ENCODE results near the gene KIF1C. TPM values are rescaled to one million over a fixed set of nuclear protein-coding genes. Genes with fewer than 3 reads are reported as not detected.

KIF1C gene
- total and polyA plus RNA-seq, 8 donors, result 48.9 to 239 (median 68.5) TPM

DNA sequence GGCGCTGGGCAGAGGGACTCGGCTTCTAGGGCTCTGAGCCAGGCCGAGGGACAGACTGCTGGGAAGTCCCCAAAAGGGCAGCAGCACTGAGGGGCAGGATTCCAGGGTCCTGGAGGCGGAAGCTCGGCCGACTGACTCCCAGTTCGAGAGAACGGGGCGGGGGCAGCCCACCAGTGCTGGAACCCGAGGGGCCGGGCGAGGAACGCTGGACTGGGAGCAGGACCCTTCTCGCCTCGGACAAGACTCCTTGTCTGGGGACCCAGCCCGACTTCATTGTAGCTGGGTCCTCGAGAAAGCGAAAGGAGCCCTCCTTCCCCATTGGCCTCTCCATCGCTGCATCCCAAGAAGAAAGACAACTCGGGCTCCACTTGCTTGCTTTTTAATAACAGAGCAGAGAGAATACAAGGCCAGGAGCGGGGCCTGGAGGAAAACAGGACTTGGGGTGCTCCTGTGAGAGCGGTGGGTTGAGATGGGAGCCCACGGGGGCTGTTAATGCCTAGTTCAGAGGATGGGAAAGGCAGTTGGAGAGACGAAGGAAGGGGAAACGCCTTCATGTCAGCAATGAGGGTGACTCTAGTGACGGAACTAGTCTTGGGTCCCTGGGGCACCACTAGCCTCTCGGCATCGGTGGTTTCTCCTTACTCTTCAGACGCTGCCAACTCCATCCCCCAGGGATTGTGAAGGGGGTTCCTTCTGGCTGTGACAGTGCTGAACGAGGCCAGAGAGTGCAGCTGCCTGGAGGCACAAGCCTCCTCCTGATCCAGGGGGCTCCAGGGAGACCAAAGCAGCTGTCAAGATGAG lies 9.8 kb upstream of the KIF1C start:
- Histone ChIP-seq H3K27ac (peak overlapping the region; percentile 94), H3K36me3 (peaks cover 0 to 17% of the 10 kb centered on the region in 2 donors), H3K27me3 (no peaks in the 10 kb centered on the region), H3K4me3 (peak overlapping the region; percentile 94 to 98), H3K4me1 (peaks cover 17 to 34% of the 10 kb centered on the region in 2 donors), H3K9me3 (no peaks in the 10 kb centered on the region)
- DNase-seq (no peak), ATAC-seq (peak; percentile 4)
- intact Hi-C loops (cut with DNase I), result loop anchor here in 1 of 2 donors (10.0 kb wide), 1 partner anchor 77 kb away; no protein-coding TSS in a partner anchor
- TF ChIP-seq, protein P1, sequence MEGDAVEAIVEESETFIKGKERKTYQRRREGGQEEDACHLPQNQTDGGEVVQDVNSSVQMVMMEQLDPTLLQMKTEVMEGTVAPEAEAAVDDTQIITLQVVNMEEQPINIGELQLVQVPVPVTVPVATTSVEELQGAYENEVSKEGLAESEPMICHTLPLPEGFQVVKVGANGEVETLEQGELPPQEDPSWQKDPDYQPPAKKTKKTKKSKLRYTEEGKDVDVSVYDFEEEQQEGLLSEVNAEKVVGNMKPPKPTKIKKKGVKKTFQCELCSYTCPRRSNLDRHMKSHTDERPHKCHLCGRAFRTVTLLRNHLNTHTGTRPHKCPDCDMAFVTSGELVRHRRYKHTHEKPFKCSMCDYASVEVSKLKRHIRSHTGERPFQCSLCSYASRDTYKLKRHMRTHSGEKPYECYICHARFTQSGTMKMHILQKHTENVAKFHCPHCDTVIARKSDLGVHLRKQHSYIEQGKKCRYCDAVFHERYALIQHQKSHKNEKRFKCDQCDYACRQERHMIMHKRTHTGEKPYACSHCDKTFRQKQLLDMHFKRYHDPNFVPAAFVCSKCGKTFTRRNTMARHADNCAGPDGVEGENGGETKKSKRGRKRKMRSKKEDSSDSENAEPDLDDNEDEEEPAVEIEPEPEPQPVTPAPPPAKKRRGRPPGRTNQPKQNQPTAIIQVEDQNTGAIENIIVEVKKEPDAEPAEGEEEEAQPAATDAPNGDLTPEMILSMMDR (IDR thresholded peaks at IDR 0.05), result no peak

DNA sequence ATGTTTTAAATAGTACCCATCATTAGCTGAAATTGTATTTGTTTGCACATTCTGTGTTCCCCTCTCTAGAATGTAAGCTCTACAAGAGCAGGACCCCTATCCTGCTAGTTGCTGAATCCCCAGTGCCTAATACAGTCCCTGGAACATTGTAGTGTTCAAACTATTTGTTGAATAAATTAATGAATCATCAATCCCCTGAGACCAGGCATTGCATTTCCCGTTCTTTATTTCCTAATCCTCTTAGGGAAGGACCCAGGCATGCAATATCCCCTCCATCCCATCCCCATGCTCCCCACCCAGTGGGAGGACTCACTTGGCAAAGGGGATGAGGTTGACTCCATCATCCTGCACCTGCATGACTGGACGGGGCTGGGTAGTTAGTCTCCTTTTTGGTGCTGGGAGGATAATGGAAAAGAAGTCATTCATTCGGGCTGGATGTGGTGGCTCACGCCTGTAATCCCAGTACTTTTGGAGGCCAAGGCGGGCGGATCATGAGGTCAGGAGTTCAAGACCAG lies 3.6 kb upstream of the KIF1C start:
- H3K27me3 ChIP-seq, result no peaks in the 10 kb centered on the region
- peaks cover 6 to 21% of the 10 kb centered on the region in 2 donors for H3K4me1 ChIP-seq
- ATAC-seq, result no peak
- intact Hi-C loops (cut with DNase I), result no loop called here
- no peak overlapping the region for H3K4me3 ChIP-seq
- no peaks in the 10 kb centered on the region for H3K9me3 ChIP-seq
- TF ChIP-seq, protein P1 (IDR thresholded peaks at IDR 0.05), result no peak
- DNase-seq, result no peak
- H3K27ac ChIP-seq, result no peak overlapping the region
- H3K36me3 ChIP-seq, result no peaks in the 10 kb centered on the region

GRCh38 chr17:4998027-4998731 lies 429 bp downstream of the KIF1C start:
- peak; percentile 6 for ATAC-seq
- Histone ChIP-seq H3K36me3 (peaks cover 0 to 25% of the 10 kb centered on the region in 2 donors), H3K4me3 (peak overlapping the region; percentile 90 to 99), H3K27ac (peak overlapping the region; percentile 86 to 92), H3K27me3 (no peaks in the 10 kb centered on the region), H3K9me3 (no peaks in the 10 kb centered on the region), H3K4me1 (peaks cover 15 to 37% of the 10 kb centered on the region in 2 donors)
- TF ChIP-seq, protein P1 (IDR thresholded peaks at IDR 0.05), result no peak
- DNase-seq, result peak in 3 of 4 donors; percentile 44 to 91 (median 49)
- intact Hi-C loops (cut with DNase I), result no loop called here

DNA sequence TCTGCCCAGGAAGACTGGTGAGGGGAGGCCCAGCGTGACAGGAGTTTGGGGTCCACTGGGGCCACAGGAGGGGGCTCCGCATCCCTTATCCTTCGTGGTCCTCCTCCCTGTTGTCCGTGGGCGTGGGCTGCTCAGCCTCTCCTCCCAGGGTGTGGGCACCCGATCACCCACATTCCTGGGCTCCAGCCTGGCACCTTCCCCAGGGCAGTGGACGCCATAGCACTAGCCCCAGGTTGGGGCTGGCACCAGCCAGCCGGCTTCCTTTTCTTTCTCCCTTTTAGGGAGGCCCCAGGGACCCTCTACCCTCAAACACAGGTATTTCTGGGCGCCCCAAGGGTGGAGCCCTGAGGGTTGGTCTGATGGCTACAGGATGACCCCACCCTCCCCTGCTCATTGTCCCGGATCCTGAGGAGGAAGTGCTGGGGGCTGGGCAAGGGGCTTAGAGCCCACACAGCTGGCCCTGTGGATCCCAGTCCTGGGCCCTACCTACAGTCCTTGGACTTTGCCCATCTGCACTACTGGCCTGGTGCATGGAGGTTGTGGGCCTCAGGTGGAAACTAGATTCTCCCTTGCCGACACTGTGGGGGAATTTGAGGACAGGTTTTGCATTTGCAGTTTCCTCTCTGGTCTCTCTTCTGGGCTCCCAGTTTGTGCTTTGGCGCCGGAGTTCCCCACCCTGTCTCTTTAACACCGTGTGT lies 1.1 kb downstream of the KIF1C start:
- ATAC-seq (peak; percentile 2), DNase-seq (no peak)
- TF ChIP-seq, protein P1 (IDR thresholded peaks at IDR 0.05), result no peak
- intact Hi-C loops (cut with DNase I), result no loop called here
- Histone ChIP-seq H3K27ac (peak overlapping the region; percentile 86 to 92), H3K4me3 (peak overlapping the region; percentile 90 to 99), H3K4me1 (peaks cover 15 to 37% of the 10 kb centered on the region in 2 donors), H3K27me3 (no peaks in the 10 kb centered on the region), H3K9me3 (no peaks in the 10 kb centered on the region), H3K36me3 (peaks cover 0 to 32% of the 10 kb centered on the region in 2 donors)
